Activated CD8-positive, alpha-beta memory T cell treated with anti-CD3 and anti-CD28 coated beads for 24 hours (primary cell): ENCODE results near the gene RCC1.
A peak's percentile ranks its signal among the peaks of the same experiment; 100 is the strongest.
"Not testable (repeated sequence)": the region's sequence is repeated elsewhere in the genome, so short reads cannot be mapped to it uniquely, and the experiment has no call there.

Experiments
- DNase-seq: peaks from one replicate; pipeline ENCODE4 v3.0.0-alpha.2; 2020

RCC1 gene

GRCh38 chr1:28551381-28551780 lies 45.5 kb downstream of the RCC1 start:
- DNase-seq, result no peak

- peak; percentile 98 for DNase-seq
These were observed 47.2 kb downstream of the RCC1 start, which contains the start of gene TRNAU1AP for GRCh38 chr1:28552758-28553663. Gene TRNAU1AP, plus strand, starts transcription at chr1:28553085. Its CDS starts 26 bp downstream, at chr1:28553111.

GRCh38 chr1:28560886-28561285 lies 55.0 kb downstream of the RCC1 start:
- no peak for DNase-seq

- DNase-seq, result no peak
These were observed 58.5 kb downstream of the RCC1 start for GRCh38 chr1:28564310-28564709.

GRCh38 chr1:28565040-28565439 lies 59.2 kb downstream of the RCC1 start:
- DNase-seq, result no peak

GRCh38 chr1:28565726-28566125 lies 59.9 kb downstream of the RCC1 start:
- no peak for DNase-seq

- DNase-seq, result no peak
These were observed 61.1 kb downstream of the RCC1 start for GRCh38 chr1:28566931-28567330.

GRCh38 chr1:28571911-28572310 lies 66.1 kb downstream of the RCC1 start:
- no peak for DNase-seq

GRCh38 chr1:28572891-28573290 lies 67.0 kb downstream of the RCC1 start:
- not testable (repeated sequence) for DNase-seq

GRCh38 chr1:28573564-28573963 lies 67.7 kb downstream of the RCC1 start:
- DNase-seq, result no peak

GRCh38 chr1:28577052-28577678 lies 71.3 kb downstream of the RCC1 start:
- DNase-seq, result peak; percentile 87

GRCh38 chr1:28577738-28578536 lies 72.1 kb downstream of the RCC1 start:
- peak; percentile 74 for DNase-seq

GRCh38 chr1:28578696-28579218 lies 72.9 kb downstream of the RCC1 start:
- DNase-seq, result peak; percentile 59

GRCh38 chr1:28579401-28579800 lies 73.6 kb downstream of the RCC1 start:
- DNase-seq, result no peak

GRCh38 chr1:28580722-28581530 lies 75.1 kb downstream of the RCC1 start:
- DNase-seq, result no peak

- peak; percentile 98 for DNase-seq
These were observed 75.8 kb downstream of the RCC1 start for GRCh38 chr1:28581531-28582247.

- DNase-seq, result no peak
These were observed 76.4 kb downstream of the RCC1 start for GRCh38 chr1:28582248-28582615.

- not testable (repeated sequence) for DNase-seq
These were observed 80.9 kb downstream of the RCC1 start for GRCh38 chr1:28586585-28587391.
